GM21447 (cell line): Measurements from ENCODE around the gene PIAS4.

Experiments
- ATAC-seq: cut with Tn5 transposase; IDR thresholded peaks from one replicate; pipeline ENCODE4 v1.9.1; 2021; ENCODE audit not compliant: unreplicated experiment

Gene PIAS4

DNA sequence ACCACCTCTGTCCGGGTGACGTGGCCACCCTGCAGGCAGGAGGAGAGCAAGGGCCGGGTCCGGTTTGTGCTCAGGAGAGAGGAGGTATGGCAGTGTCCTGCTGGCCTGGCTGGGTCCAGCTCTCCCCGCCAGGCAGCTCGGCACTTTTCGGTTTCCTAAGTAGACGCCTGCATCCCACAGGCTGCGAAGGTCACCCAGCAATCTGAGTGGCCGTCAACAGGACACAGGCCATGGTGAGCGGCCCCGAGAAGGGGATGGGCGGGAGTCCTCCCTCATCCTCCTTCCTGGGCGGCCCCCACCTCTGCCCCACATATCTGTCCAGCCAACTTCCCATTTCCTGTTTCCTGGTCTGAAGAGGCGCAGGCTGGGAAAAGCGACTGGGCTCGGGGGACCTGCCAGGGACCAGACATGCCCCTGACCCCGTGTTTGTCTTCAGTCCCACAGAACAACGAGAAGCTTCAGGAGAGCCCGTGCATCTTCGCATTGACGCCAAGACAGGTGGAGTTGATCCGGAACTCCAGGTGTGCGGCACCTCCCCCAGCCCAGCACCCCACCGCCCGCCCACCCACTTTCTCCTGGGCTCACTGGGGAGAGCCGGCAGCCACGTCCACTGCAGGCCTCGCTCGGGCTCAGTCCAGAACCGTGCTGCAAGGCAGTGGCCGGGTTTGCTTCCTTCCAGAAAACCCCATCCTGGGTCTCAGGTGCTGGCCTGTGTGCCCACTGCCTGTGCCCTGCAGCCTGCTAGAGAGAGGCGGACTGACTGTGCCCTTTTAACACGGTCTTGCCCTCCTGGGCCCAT is 16.3 kb downstream of the PIAS4 start:
- ATAC-seq: no peak

DNA sequence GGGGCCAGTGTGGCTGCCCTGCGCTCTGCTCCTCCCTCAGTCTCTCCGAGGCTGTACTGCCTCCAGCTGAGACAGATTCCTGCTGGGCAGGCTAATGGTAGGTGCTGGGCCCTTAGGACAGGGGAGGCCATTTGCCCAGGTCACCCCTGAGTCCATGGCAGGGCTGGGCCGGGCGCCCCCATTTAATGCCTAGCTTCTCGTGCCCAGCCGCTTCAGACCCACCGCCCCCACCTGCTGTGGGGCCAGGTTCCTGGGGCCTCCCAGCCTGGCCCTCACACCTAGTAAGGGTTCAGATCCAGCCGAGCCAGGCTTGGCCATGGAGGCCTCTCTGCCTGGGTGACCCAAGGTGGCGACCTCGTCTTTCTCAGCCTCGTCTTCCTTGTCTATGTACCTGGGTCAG is 17.8 kb downstream of the PIAS4 start:
- ATAC-seq: no peak

DNA sequence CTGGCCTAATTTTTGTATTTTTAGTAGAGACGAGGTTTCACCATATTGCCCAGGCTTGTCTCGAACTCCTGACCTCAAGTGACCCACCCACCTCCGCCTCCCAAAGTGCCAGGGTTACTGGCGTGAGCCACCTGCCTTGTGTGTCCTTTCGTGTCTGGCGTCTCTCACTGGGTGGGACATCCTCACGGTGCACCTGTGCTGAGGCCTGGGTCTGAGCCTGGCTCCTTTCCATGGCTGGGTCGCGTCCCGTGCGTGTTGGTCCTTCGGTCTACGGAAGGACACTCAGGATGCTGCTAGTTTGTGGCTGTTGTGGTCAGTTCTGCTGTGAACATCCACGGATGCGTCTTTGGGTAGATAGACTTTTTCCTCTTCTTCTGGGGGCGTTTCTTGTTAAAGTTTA is 19.6 kb downstream of the PIAS4 start:
- no peak for ATAC-seq

DNA sequence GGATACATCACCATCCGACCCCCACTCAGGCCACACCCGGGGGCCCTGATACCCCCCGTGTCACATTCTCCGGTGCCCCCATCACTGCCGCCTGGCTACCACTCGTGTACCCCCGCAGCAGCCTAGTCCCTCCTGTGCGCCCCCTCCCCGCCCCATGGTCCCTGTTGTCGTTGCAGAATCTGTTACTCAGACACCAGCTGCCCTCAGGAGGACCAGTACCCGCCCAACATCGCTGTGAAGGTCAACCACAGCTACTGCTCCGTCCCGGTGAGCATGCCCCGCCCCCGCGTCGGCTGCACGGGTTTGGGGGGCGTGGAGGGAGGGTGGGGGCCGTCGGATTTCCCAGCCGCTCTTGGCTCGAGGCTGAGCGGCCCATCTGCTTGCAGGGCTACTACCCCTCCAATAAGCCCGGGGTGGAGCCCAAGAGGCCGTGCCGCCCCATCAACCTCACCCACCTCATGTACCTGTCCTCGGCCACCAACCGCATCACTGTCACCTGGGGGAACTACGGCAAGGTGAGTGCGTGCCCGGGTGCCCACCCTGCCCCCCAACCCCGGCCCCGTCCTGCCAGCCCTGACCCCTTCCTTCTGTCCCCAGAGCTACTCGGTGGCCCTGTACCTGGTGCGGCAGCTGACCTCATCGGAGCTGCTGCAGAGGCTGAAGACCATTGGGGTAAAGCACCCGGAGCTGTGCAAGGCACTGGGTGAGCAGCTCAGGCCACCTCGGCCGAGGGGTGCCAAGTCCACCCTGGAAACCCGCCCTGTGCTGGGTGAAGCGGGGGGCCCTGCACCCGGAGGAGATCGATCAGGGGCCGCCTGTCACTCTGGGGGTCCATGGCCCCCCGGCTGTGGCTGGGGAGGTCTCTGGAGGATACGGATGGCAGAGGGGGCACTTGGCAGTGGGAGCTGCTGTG is 21.1 kb downstream of the PIAS4 start:
- no peak for ATAC-seq

DNA sequence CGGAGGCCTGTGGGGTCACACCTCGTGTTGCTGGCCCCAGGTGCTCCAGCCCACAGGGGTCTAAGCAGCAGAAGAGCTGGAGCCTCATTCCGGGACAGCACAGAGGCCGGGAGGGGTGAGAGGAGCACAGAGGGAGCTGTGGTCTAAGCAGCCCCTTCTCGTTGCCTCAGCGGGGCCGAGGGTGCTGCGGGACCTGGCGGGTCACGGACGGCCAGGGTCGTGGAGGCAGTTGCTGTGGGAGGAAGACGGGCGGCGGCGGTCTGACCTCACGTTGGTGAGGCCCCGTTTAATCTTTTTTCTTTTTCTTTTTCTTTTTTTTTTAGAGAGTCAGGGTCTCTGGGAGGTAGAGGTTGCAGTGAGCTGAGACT is 21.7 kb downstream of the PIAS4 start:
- no peak for ATAC-seq

DNA sequence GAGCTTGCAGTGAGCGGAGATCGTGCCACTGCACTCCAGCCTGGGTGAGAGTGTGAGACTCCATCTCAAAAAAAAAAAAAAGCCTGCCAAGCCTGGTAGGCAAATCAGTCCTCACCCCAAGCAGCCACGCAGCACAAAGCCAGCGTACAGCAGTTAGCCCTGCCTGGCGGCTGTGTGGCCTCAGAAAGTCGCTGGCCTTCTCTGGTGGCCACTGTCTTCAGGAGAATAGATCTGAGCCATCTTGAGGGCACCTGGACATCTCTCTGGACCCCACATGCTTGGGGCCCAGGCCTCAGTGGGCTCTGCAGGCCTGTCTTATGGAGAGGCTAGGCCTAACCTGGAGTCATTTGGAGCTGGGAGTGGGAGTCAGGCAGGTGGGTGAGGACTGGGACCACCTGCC is 23.0 kb downstream of the PIAS4 start:
- ATAC-seq: no peak

DNA sequence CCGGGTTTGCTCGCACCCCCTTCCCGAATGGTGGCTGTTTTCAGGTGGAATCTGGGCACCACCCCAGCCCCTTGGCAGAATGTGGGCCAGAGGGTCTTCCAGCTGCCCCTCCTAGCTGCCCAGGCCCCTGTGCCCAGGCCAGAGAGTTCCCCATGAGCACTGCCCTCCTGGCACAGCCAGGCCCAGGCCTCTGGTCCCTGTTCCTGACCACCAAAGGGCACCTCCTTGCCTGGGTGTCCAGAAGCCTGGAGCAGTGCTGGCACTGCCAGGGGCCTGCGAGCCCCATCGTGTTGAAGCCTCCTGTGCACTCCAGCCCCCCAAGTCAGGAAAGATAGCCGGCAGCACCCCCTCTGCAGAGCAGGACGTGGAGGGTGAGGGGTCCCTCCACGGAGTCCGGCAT is 23.4 kb downstream of the PIAS4 start:
- no peak for ATAC-seq

DNA sequence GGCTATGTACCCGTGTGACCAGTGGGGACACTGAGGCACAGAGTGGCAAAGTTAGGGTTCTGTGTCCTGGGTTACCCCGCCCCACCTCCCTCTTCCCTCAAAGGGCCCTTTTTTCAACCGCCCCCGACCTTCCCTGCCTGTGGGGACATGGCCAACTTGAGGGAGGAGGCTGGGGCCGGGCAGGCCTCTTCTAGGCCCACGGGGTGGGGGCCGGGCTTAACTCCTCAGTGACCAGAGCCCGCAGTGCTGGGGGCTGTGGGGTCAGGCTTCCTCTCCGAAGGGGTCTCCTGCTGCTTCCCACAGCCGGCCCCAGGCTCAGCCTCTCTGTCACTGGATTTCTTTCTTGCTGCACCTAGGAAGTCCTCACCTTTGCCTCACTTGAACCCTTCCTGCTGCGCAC is 23.9 kb downstream of the PIAS4 start:
- ATAC-seq: no peak

DNA sequence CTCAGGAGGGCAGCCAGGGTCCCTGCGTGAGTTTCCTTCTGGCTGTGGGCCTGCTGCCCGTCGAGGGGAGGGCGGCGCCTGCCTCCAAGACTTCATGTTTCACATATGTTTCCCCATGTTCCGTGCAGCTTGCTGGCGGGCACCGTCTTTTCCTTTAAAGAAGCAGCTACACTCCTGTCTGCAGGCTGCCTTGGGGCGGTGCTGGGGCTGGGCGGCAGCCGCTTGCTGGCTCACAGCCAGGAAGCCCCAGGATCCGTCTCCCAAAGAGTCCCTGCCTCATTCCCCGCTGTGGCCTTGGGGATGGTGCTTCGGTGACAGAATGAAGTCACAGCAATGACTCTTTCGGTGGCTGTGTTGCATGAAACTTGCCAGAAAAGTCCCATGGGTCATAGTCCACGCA is 24.9 kb downstream of the PIAS4 start:
- no peak for ATAC-seq

DNA sequence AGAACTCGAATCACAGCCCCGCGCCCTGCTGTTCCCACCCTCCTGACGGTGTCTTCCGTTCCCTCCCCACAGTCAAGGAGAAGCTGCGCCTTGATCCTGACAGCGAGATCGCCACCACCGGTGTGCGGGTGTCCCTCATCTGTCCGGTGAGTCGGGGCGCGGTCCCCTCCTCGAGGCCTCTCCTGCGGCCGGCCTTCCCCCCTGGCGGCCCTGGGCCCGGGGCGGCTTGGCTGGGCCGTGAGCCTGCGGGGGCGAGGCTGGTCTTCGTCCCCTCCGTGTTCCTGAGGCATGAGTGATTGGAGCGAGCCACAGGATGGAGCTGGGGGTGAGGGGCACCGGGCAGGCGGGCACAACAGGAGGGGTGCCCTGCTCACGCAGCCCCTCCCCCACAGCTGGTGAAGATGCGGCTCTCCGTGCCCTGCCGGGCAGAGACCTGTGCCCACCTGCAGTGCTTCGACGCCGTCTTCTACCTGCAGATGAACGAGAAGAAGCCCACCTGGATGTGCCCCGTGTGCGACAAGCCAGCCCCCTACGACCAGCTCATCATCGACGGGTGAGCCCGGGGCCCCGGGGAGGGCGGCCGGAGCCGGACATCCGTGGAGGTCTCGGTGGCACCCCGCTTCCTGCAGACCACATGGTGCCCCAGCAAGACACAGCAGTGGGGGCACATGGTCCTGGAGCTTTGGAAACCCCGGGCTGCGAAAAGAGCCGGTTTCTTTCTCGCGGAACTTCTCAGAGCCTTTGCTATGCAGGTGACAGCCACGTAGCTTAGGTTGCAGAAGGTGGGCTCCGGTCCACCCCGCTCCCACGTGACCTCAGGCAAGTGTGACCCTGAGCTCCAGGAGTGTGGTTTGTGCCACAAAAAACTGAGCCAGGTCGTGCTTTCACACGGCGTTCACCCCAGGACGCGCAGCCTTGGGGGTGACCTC is 25.8 kb downstream of the PIAS4 start:
- no peak for ATAC-seq

DNA sequence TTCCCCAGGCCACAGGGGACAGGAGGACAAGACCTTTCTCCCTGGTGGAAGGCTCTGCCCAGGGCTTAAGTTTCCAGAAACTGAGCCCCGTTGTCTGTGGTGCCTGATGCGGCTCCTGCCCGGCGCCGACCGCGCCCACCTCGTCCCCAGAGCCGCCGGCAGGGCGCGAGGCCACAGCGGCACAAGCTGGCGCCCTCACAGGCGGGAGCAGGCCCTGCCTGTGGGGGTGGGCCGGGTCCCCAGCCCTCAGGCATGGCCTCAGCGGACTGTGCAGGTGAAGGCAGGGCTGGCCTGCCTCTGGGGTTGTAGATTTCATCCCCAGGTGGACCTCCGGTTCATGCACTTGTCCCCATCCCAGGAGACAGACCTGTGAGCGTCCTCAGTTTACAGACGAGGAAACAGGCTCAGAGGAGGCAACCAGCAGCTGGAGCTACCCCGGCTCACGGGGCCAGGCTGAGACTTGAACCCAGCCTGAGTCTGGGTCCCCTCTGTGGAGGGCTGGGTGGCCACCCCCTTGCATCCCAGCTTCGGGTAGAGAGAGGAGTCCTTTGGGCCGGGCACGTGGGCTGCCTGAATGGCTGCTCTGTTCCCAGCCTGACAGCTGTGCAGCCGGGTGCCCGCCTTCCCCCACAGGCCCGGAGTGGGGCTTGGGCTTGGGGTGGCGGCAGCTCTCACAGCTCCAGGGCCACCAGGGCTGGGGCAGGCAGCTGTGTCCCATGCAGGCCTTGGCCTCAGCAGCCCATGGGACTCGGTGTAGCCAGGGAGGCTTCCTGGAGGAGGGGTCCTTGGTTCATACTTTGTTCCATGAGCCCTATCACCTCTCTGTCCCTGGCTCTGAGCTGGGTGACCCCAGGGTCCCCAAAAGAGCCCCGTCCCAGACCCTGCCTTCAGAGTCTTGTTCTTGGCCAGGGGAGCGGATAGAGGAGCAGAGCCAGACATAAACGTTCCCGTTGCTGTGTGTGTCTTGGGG is 26.8 kb downstream of the PIAS4 start:
- no peak for ATAC-seq

DNA sequence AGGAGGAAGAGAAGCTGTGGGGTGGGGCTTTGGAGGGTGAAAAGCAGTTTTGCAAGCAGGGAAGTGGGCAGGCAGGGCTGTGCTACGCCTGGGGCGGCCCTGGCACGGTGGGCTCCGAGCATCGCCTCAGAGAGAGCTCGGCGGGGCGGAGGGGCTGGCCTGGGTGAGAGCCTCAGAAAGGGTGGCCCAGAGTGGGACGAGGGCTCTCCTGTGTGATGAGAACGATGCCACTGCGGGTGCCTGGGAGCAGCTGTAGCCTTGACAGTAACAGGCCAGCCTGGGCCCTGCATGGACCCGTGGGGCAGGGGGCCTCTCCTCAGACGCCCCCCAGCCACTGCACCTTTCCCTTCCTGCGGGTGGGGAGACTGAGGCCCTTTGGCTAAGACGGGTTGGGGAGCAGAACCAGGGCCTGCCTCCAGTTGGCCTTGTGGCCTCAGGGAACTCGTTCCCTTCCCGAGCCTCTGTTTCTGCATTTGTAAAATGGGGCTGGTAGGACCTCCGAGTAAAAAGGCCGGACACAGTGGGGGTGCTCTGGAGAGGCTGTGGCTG is 27.6 kb downstream of the PIAS4 start:
- ATAC-seq: no peak

DNA sequence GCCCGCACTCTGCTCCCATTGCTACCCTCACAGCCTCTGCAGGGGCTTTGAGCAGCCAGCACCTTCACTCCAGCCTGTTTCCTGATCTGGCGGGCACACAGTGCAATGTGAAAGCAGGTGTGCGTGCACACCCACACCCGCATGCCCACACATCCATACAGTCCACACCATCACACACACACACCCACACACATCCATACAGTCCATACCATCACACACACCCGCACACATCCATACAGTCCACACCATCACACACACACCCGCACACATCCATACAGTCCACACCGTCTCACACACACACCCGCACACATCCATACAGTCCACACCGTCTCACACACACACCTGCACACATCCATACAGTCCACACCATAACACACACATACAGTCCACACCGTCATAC is 28.0 kb downstream of the PIAS4 start:
- no peak for ATAC-seq

DNA sequence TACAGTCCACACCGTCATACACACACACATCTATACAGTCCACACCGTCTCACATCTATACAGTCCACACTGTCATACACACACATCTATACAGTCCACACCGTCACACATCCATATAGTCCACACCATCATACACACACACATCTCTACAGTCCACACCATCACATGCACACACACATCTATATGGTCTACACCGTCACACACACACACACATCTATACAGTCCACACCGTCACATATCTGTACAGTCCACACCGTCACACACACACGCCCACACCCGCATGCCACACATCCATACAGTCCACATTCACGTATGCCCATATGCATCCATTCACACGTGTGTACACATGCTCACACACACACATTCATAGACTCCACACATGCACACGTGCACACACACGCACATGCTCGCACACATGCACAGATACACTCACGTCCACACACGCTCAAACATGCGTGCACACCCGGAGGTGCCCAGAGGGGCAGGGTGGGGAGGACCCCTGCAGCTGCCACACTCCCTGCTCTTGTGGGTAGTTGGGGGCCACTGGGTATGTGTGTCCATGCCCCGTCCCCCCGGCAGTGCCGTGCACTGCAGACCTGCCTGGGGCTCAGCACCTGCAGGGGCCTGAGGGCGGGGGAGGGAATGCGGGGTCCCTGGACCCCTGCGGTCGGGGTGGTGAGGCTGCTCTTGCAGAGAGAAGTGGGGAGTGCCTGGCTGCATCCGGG is 29.2 kb downstream of the PIAS4 start:
- no peak for ATAC-seq

DNA sequence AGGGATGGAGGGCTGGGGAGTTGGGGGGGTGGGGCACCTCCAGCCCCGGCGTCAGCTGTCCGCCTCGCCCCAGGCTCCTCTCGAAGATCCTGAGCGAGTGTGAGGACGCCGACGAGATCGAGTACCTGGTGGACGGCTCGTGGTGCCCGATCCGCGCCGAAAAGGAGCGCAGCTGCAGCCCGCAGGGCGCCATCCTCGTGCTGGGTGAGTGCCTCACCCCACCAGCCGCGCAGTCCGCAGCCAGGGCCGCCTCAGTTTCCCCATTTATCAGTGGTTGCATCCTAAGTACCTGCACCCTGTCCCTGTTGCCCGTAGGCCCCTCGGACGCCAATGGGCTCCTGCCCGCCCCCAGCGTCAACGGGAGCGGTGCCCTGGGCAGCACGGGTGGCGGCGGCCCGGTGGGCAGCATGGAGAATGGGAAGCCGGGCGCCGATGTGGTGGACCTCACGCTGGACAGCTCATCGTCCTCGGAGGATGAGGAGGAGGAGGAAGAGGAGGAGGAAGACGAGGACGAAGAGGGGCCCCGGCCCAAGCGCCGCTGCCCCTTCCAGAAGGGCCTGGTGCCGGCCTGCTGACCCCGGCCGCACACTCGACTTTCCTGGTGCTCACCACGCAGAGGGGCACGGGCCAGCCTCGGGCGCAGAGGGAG is 29.9 kb downstream of the PIAS4 start:
- ATAC-seq: no peak

DNA sequence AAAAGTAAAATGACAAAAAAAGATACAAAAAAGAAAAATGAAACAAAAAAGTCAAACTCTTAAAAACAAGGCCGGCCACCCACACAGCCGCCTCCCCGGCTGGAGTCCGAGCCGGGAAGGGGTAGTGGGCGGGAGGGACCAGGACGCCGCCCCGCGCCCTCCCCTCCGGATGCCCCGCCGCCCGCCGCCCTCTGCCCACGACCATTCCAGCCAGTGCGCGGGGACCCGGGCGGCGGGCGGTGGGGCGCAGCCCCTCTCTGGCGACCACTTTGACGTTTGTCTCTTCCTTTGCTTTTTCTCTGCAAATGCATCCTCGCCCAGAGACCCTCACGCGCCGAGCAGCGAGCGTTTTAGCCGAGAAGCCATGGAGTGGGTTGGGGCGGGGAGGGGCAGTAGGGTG is 30.5 kb downstream of the PIAS4 start:
- no peak for ATAC-seq

DNA sequence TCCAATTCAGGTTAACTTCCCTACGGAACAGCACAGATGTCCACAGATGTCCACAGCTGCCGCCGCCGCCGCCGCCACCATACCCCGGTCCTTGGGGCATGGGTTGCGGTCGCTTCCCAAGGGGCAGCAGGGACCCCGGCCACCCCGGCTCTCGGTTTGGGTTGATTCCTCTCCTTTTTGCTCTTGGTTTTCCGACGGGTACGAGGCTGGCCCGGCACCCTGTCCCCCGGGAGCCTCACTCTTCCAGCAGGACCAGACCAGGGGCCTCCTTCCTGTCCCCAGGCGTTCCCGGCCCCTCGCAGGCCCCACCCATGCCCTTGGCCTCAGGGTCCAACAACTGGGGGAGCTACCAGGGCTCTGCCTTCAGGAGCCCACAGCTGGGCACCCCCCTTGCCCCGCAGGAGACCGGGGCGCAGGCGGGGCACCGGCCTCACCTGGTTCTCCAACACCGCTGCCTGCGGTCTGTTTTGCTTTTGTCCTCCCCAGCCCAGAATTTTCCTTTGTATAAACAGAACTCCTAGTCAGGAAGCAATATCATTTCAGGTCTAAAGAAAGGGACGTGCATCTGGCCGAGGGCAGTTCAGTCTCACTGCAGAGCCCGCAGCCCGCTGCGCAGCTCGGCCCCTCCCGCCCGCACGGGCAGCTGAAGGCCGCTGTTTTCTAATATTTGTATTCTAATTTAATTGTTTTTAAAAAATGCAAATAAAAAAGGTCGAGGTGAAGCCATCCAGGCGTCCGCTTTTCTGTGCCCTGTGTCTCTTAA is 31.3 kb downstream of the PIAS4 start:
- ATAC-seq: no peak
